Activated CD4-positive, alpha-beta T cell treated with anti-CD3 and anti-CD28 coated beads, Interleukin-10, Interleukin-2, amounts not matched to agents 100 ng/mL and 50 ng/mL, durations not matched to agents 16 hours and 8 hours (primary cell): ENCODE measurements around the gene GEMIN8.

ENCODE experiments used
- DNase-seq: peaks from one replicate; pipeline ENCODE4 v3.0.0-alpha.2; 2020

Gene GEMIN8

GRCh38 chrX:14015294-14015693 is 14.4 kb downstream of the GEMIN8 start:
- DNase-seq = no peak

GRCh38 chrX:14014526-14014925 is 15.2 kb downstream of the GEMIN8 start:
- DNase-seq = no peak

DNA sequence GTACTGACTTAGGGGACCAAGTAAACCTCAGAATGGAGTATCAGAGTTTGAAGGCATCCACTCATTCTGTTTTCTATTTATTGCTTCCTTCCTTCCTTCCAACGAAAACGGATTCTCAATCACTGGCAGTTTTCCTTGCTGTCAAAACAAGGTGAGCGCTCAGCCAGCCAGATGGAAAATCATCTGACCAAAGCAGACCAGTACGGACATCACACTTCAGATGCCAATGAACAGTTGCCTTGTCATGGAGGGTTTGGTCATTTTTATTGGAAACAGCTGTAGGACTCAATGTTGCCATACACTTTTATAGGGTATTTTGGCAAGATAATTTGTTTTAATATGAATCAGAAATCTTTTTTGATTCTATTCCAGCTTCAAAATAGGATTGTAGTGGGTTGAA is 16.6 kb downstream of the GEMIN8 start:
- no peak for DNase-seq

DNA sequence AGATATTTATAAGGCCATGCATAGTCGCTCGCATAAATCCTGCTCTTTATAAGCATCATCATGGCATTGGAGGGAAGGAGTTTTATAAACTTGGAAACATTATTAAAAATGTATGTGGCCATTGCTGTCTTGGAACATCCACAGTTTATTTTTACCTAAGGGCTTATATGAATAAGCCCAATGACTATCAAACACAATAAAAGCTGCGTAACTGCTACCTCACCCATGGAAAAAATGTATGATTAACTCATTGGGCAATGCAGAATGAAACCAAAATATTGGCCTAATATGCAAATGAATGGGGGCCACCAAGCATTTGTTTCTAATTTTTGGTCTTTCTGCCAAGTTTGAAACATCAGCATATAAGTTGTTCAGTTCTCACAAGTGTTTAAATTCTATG is 19.1 kb downstream of the GEMIN8 start:
- DNase-seq = no peak

DNA sequence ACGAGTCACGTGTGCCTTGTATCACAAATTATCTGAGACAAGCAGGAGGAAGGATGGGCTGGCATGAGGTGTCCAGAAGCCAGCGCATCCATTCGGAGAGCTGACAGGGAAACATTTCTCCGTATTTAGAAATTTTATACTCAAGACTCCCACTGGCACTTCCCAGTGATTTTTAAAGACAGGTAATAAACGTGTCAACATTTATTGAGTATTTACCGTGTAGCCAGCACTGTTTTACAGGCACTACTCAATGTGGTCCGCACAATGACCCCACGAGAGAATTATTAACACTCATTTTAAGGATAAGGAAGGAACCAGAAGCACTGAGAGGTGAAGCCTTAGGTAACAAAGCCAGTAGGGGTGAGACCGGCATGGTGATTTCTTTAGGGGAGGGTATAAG is 23.2 kb downstream of the GEMIN8 start:
- no peak for DNase-seq

DNA sequence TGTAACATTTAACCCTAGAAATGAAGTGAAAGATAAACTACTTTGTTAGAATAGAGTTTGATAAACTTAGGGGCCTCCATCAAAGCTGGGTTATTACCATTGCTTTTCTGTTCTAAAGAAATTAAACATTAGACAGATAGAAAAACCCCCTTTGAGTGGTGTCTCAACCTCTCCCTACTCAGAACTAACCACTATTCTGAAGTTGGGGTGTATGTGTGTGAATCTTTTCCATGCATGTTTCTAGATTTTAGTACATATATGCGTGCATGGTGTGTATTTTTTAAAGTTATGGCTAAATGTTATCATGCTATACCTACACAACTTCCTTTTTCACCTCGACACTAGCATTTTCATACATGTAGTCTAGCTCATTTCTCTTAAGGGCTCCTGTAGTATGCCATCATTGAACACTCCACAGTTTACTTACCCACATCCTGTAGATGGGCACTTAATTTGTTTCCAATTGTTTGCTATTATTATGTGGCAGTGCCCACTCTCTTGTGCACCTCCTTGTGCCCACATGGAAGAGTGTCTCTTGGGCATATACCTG is 25.7 kb downstream of the GEMIN8 start:
- DNase-seq = no peak

DNA sequence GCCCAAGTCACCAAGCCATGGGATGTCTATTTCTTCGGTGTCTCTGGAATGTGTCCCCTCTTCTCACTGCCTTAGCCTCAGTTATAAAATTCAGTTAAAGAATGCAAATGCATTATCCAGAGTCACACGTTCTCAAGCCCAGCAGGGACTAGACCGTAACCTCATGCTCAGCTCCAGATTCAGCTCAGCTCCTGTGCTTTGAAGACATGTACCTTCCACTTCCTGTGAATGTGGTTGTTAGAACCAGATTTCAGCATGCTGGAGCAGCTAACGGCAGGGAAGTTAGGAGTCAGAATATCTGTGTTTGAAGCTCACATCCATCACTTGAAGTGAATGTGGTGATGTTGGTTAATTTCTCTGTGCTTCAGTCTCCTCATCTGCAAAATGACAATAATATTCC is 26.7 kb downstream of the GEMIN8 start:
- DNase-seq = no peak

GRCh38 chrX:13996650-13997049 is 33.0 kb downstream of the GEMIN8 start:
- no peak for DNase-seq

- no peak for DNase-seq
Measured at GRCh38 chrX:13994536-13995080, 35.1 kb downstream of the GEMIN8 start.

DNA sequence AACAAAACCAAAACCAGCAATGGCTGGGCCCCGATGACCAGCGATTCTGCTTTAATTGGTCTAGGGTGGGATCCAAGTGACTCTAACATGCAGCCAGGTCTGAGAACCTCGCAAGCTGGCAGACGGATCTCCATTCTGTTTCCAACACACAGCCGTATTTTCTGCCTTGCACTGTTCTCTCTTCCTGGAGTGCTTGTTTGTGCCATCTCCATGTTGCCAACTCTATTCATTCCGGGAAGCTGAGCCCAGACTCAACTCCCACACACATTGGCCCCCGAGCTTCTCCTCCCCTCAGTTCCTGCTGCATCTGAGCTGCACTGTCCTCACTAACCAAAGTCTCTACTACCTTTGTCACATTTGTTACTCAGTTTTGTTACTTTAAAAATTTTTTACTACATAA is 35.6 kb downstream of the GEMIN8 start:
- DNase-seq = no peak

DNA sequence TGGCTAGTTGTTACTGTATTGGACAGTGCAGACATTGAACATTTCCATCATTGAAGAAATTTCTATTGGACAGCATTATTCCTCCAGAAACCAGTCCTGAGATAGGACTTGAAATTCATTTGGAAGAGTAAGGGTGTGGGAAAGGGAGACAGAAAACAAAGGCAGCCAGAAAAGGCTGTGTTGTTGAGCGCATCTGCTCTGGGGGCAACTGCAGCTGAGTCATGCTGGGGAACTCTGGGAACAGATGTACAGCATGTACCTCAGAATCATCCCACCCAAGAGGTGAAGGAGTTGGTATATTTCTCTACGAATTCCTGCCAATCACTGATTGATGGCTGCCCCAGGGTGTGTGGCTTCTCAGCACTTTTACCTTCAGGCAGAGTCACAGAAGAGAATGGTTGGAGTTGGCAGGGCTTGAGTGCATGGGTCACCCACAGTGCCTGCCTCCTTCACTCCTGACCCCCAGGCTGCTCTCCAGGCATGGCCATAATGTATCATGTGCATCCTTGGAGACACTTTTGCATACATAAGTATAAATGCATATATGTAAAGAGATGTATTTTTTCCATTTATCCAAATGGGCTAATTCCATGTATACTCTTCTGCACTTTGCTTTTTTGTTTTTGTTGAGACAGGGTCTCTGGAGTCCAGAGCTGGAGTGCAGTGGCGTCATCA is 39.4 kb downstream of the GEMIN8 start:
- no peak for DNase-seq

- DNase-seq = peak; percentile 45
Measured at GRCh38 chrX:13985697-13986435, 43.8 kb downstream of the GEMIN8 start.

DNA sequence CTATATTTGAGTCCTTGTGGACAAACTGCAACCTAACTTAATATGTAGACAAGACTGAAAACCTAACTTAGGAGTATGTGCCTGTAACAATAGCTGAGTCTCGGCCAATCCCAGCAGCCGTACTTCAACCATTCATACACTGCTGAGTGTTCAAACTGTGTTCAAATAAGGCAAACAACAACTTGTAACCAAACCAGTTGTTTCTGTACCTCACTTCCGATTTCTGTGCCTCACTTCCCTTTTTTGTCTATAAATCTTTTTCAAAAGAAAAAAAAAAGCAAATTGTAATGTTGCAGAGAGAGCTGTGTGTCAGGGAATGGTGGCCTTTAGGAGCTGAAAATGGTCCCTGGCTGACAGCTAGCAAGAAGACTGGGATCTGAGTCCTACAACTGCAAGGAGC is 46.0 kb downstream of the GEMIN8 start:
- no peak for DNase-seq

DNA sequence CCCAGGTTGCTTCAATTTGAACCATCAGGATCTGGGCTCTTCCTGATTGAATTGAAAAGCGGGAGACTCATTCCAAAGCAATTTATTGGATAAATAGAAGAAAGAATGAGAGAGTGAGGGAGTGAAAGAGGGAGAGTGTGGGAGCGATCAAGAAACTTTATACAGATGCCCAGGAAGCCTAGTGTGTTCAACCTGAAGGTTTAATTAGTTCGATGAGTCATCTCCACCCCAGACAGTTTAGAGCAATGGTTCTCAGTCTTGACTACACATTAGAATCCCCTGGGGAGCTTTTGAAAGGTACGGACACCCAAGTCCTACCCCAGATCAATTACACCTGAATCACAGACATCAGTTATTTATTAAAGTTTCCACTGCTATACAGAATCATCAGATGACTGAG is 61.5 kb downstream of the GEMIN8 start:
- DNase-seq = no peak

DNA sequence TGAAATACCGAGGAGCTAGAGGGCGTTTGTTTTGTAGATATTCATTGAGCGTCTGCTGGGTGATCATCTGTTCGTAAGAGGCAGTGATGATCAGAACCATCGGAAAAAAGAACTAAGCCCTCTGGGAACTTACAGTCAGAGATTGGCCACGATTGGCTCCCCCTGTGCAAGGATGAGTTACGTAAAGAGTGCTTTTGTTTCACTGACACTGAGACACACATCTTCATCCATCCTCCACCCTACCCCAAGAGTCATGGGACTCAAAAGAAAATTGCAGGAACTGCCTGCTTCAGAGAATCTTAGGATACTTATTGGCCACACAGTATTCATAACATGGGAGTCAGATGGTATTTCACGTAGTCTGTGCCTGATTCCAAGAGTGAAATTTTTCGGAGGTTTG is 62.1 kb downstream of the GEMIN8 start:
- DNase-seq = no peak

GRCh38 chrX:13966793-13967125 is 62.9 kb downstream of the GEMIN8 start:
- DNase-seq = no peak

DNA sequence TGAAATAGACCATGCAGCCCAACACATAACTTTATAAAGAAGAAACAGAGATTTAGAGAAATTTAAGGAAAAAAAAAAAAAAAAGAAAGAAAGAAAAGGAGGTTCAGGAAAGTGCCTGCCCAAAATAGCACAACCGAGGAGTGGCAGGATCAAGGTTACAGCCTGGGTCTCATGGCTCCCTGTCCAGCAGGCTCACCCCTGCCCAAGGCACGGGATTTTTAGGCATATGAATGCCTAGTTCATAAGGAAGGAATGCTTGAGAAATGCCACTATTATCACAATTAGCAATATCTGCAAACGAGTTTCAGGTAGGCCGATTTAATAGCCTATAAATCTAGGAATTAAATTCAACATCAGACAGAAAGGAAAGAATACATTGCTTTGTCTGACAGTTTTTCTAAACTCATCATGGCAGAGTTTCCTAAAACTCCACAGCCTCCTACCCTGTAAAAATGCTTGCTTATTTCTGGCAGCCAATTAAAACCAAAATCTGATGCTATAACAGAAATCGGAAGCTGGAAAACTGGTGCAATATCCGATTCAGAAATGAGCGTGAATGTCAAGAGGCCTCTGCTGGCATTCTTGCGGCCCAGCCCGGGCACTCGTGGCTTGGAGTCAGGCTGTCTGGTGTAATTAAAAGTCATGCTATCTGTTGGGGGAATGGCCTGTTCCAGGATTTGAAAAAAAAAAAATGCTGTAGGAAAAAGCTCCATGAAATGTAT is 63.5 kb downstream of the GEMIN8 start:
- DNase-seq = no peak

GRCh38 chrX:13965531-13965930 is 64.2 kb downstream of the GEMIN8 start:
- no peak for DNase-seq

- DNase-seq = no peak
Measured at GRCh38 chrX:13956998-13957397, 72.7 kb downstream of the GEMIN8 start.
